Smooth muscle cell (in vitro differentiated cells): Measurements from ENCODE around the gene APOL1. TPM values are rescaled to one million over a fixed set of nuclear protein-coding genes. Genes with fewer than 3 reads are reported as not detected.

Experiments used
- DNase-seq: peaks from one replicate; lab custom pipeline; 2025; ENCODE audit not compliant: unreplicated experiment; lab: John Stamatoyannopoulos, UW
- H2AFZ ChIP-seq: fragments of 200-600 bp; sonication (generic); 2 replicates; pipeline ENCODE4 v1.6.0; 2016; ENCODE audit warnings: antibody characterized with exemption, low read depth, mild to moderate bottlenecking
- H3F3A ChIP-seq: fragments of 200-600 bp; sonication (generic); 2 replicates; pipeline ENCODE4 v1.6.0; 2017; ENCODE audit warnings: antibody characterized with exemption, low read depth
- H3K27ac ChIP-seq: fragments of 200-600 bp; sonication (generic); 2 replicates; pipeline ENCODE4 v1.5.1; 2016; ENCODE audit warnings: low read depth, mild to moderate bottlenecking
- H3K27me3 ChIP-seq: fragments of 200-600 bp; sonication (generic); 2 replicates; pipeline ENCODE4 v1.6.1; 2016; ENCODE audit warnings: low read depth, mild to moderate bottlenecking
- H3K36me3 ChIP-seq: fragments of 200-600 bp; sonication (generic); 2 replicates; pipeline ENCODE4 v1.5.1; 2016; ENCODE audit warnings: low read depth
- H3K4me1 ChIP-seq: fragments of 200-600 bp; sonication (generic); 2 replicates; pipeline ENCODE4 v1.5.1; 2016; ENCODE audit warnings: low read depth
- H3K4me2 ChIP-seq: fragments of 200-600 bp; sonication (generic); 2 replicates; pipeline ENCODE4 v1.6.0; 2016; ENCODE audit warnings: mild to moderate bottlenecking
- H3K4me3 ChIP-seq: fragments of 200-600 bp; sonication (generic); 2 replicates; pipeline ENCODE4 v1.5.1; 2016; ENCODE audit warnings: mild to moderate bottlenecking
- H3K79me2 ChIP-seq: fragments of 200-600 bp; sonication (generic); 2 replicates; pipeline ENCODE4 v1.6.0; 2016; ENCODE audit warnings: low read depth, mild to moderate bottlenecking
- H3K9ac ChIP-seq: fragments of 200-600 bp; sonication (generic); 2 replicates; pipeline ENCODE4 v1.6.0; 2016; ENCODE audit warnings: low read depth
- H3K9me3 ChIP-seq: fragments of 200-600 bp; sonication (generic); replicated peaks from 2 replicates; pipeline ENCODE4 v1.5.1; 2016; ENCODE audit warnings: low read depth
- H4K20me1 ChIP-seq: fragments of 200-600 bp; sonication (generic); 2 replicates; pipeline ENCODE4 v1.6.0; 2016; ENCODE audit warnings: low read depth
- WGBS: methylation state at CpG from one replicate; pipeline ENCODE4 v1.1.7; 2016; ENCODE audit warnings: low lambda C conversion rate; 5-methylcytosine and 5-hydroxymethylcytosine counted together
- polyA plus RNA-seq: library from polyadenylated mRNA; unstranded; fragments of >200 nt; fragmentation: Nextera tagmentation; extraction: Ambion mirVana; gene quantifications from 2 replicates; pipeline ENCODE4 v1.2.1, GENCODE V29; 2016
- total RNA-seq: library from RNA; depleted of rRNA; stranded (reverse); fragments of >200 nt; gene quantifications from 2 replicates; pipeline ENCODE4 v1.2.3, GENCODE V29; 2014
- TF ChIP-seq, protein P1 (sequence below): fragments of 200-600 bp; sonication (generic); IDR thresholded peaks from 2 replicates; pipeline ENCODE4 v1.5.1; 2017; ENCODE audit warnings: borderline replicate concordance, mild to moderate bottlenecking, antibody characterized with exemption; ENCODE audit not compliant: insufficient read depth, poor library complexity, severe bottlenecking

The APOL1 gene
- total and polyA plus RNA-seq, 2 experiments from 2014 or later: 0.62 TPM; not detected in 1

- Histone ChIP-seq H3K4me2 (no peak overlapping the region), H2AFZ (no peak overlapping the region), H3K9ac (no peak overlapping the region), H4K20me1 (peaks cover 97% of the 10 kb centered on the region), H3K4me3 (no peak overlapping the region), H3F3A (peaks cover 65% of the 10 kb centered on the region), H3K79me2 (peaks cover 72% of the 10 kb centered on the region), H3K27ac (peak overlapping the region; percentile 43), H3K27me3 (no peaks in the 10 kb centered on the region), H3K9me3 (no peaks in the 10 kb centered on the region), H3K4me1 (no peaks in the 10 kb centered on the region), H3K36me3 (peaks cover 40% of the 10 kb centered on the region)
- TF ChIP-seq, protein P1, sequence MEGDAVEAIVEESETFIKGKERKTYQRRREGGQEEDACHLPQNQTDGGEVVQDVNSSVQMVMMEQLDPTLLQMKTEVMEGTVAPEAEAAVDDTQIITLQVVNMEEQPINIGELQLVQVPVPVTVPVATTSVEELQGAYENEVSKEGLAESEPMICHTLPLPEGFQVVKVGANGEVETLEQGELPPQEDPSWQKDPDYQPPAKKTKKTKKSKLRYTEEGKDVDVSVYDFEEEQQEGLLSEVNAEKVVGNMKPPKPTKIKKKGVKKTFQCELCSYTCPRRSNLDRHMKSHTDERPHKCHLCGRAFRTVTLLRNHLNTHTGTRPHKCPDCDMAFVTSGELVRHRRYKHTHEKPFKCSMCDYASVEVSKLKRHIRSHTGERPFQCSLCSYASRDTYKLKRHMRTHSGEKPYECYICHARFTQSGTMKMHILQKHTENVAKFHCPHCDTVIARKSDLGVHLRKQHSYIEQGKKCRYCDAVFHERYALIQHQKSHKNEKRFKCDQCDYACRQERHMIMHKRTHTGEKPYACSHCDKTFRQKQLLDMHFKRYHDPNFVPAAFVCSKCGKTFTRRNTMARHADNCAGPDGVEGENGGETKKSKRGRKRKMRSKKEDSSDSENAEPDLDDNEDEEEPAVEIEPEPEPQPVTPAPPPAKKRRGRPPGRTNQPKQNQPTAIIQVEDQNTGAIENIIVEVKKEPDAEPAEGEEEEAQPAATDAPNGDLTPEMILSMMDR: no peak
- WGBS: 95% methylated on average over 10 of the region's 10 CpGs
- no peak for DNase-seq
Measured at GRCh38 chr22:36304429-36304828, 51.5 kb downstream of the APOL1 start.

GRCh38 chr22:36305813-36306212, 52.9 kb downstream of the APOL1 start:
- Histone ChIP-seq H3K9me3 (no peaks in the 10 kb centered on the region), H3K79me2 (peaks cover 71% of the 10 kb centered on the region), H3K27me3 (no peaks in the 10 kb centered on the region), H2AFZ (no peak overlapping the region), H3K9ac (no peak overlapping the region), H3K27ac (no peak overlapping the region), H3K36me3 (peaks cover 44% of the 10 kb centered on the region), H3K4me1 (no peaks in the 10 kb centered on the region), H3K4me3 (no peak overlapping the region), H3F3A (peaks cover 65% of the 10 kb centered on the region), H3K4me2 (no peak overlapping the region), H4K20me1 (peaks cover 97% of the 10 kb centered on the region)
- no peak for DNase-seq
- 95% methylated on average over 19 of the region's 19 CpGs for WGBS
- TF ChIP-seq, protein P1: no peak

GRCh38 chr22:36306227-36306626, 53.3 kb downstream of the APOL1 start:
- Histone ChIP-seq H3K4me3 (no peak overlapping the region), H2AFZ (no peak overlapping the region), H3K27ac (peak overlapping the region; percentile 37), H3F3A (peaks cover 69% of the 10 kb centered on the region), H3K9me3 (no peaks in the 10 kb centered on the region), H3K36me3 (peaks cover 42% of the 10 kb centered on the region), H4K20me1 (peaks cover 97% of the 10 kb centered on the region), H3K9ac (no peak overlapping the region), H3K4me2 (no peak overlapping the region), H3K79me2 (peaks cover 73% of the 10 kb centered on the region), H3K27me3 (no peaks in the 10 kb centered on the region), H3K4me1 (no peaks in the 10 kb centered on the region)
- DNase-seq: no peak
- TF ChIP-seq, protein P1: no peak
- 94% methylated on average over 18 of the region's 18 CpGs for WGBS

DNA sequence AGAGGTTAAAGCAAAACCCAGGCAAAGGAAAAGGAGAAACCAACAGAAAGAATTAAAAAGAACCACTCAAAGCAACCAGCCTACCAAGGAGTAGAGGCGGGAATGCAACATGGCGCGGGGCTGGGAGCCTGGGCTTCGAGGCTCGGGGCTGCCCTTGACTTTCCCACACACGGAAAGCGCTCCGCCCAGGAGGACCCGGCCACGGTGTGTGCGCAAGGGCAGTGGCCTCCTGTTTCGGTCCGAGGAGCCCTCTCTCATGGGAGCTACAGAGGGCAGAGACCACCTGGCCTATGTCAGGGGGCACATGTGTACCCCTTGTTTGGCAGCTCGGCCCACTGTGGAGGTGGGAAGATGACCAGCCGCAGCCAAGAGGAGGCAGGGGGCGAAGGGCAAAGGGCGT, 55.9 kb downstream of the APOL1 start:
- H3K4me1 ChIP-seq: no peaks in the 10 kb centered on the region
- H3K9me3 ChIP-seq: no peaks in the 10 kb centered on the region
- H3K4me2 ChIP-seq: no peak overlapping the region
- H2AFZ ChIP-seq: no peak overlapping the region
- peaks cover 99% of the 10 kb centered on the region for H4K20me1 ChIP-seq
- H3K36me3 ChIP-seq: peaks cover 56% of the 10 kb centered on the region
- H3K27ac ChIP-seq: peak overlapping the region; percentile 53
- H3K4me3 ChIP-seq: no peak overlapping the region
- H3K27me3 ChIP-seq: no peaks in the 10 kb centered on the region
- TF ChIP-seq, protein P1: no peak
- H3F3A ChIP-seq: peaks cover 74% of the 10 kb centered on the region
- no peak overlapping the region for H3K9ac ChIP-seq
- WGBS: 93% methylated on average over 17 of the region's 17 CpGs
- H3K79me2 ChIP-seq: peaks cover 84% of the 10 kb centered on the region
- no peak for DNase-seq
